ENCODE results near the gene TMPRSS9. TPM values are rescaled to one million over a fixed set of nuclear protein-coding genes. Genes with fewer than 3 reads are reported as not detected.

Gene TMPRSS9
- total RNA-seq, 1 donor from 2014 or later = not detected

DNA sequence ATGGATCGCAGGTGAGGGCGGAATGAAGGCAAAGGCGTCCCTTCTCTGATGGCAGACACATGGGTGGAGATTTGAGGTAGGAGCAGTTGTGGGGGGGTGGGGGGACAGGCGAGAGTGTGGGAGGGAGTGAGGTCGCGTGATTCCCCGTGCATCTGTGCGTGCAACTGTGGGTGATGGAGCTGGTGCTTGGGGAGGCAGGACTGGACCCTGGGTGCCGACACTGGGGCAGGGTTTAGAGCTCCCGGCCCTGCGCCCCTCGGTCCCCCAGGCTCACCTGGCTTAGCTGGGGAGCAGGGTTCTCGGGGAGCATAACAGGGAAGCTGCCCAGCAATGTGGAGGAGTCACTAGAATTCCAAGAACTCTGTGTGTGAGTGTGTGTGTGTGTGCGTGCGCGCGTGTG, 3.4 kb downstream of the TMPRSS9 start:
- POLR2A ChIA-PET = no interaction called here
- ATAC-seq (ENCODE audit: low read depth) (no peak), DNase-seq (no peak)
- TF ChIP-seq CTCF (IDR thresholded peaks at IDR 0.05) = no peak
- H3K4me3 Mint-ChIP-seq = no peak overlapping the region
- intact Hi-C loops (cut with micrococcal nuclease) = no loop called here
- peaks cover 4% of the 10 kb centered on the region for H3K4me1 Mint-ChIP-seq
- no peaks in the 10 kb centered on the region for H3K36me3 Mint-ChIP-seq (ENCODE audit: low read depth)
- no peaks in the 10 kb centered on the region for H3K9me3 Mint-ChIP-seq
- no peak overlapping the region for H3K27ac Mint-ChIP-seq
- H3K27me3 Mint-ChIP-seq = peaks cover 4% of the 10 kb centered on the region
- CTCF ChIA-PET = no interaction called here

DNA sequence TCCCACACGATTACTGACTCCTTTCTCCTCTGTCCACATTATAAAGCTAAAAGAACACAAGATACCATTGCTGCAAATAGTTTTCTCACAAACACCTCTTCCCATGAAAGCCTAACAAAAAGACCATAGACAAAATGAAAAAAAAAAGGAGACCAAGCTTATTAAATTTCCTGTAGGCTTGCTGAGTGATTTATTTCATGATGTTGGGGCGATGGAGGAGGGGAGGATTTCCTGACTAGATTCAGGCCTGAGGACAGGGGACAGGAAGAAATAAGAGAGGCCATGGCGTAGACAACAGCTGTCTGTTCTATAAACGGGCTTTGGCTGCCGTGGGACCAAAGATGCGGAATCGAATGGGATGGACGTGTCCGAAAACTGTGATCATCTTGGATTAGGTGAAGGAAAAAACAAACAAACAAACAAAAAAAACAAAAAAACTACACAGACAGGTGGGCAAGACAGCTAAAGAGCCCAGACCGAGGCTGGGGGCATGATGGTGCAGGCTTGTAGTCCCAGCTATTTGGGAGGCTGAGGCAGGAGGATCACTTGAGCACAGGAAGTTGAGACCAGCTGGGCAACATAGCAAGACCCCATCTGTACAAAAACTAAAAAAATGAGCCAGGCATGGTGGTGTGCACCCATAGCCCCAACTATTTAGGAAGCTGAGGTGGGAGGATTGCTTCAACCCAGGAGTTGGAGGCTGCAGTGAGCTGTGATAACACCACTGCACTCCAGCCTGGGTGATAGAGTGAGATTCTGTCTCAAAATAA, 5.3 kb downstream of the TMPRSS9 start:
- peaks cover 3% of the 10 kb centered on the region for H3K27me3 Mint-ChIP-seq
- H3K9me3 Mint-ChIP-seq = no peaks in the 10 kb centered on the region
- ChIA-PET CTCF (no interaction called here), POLR2A (interaction anchor here (0.6 to 0.8 kb wide), 4 partner anchors 11 to 28 kb away, joined by 3 to 7 read pairs (median 4); no protein-coding TSS in a partner anchor)
- no peak overlapping the region for H3K4me3 Mint-ChIP-seq
- no peak for DNase-seq
- intact Hi-C loops (cut with micrococcal nuclease) = no loop called here
- no peaks in the 10 kb centered on the region for H3K36me3 Mint-ChIP-seq (ENCODE audit: low read depth)
- no peak overlapping the region for H3K27ac Mint-ChIP-seq
- ATAC-seq (ENCODE audit: low read depth) = no peak
- TF ChIP-seq CTCF (IDR thresholded peaks at IDR 0.05) = no peak
- peaks cover 3% of the 10 kb centered on the region for H3K4me1 Mint-ChIP-seq

DNA sequence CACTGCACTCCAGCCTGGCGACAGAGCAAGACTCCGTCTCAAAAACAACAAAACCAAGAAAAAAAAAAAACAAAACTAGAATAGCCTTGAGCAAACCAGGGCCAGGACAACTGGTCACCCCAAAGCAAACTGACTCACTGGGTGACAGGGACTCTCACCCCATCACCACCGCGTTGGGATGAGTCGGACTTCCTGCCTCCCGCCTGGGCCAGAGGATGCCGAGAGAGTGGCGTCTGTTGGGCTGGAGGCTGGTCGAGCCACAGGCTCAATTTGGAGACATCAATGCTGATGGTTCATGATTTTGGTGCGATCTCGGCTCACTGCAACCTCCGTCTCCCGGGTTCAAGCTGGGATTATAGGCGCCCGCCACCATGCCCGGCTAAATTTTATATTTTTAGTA, 11.6 kb downstream of the TMPRSS9 start:
- no peak for TF ChIP-seq CTCF (IDR thresholded peaks at IDR 0.05)
- Mint-ChIP-seq H3K4me3 (no peak overlapping the region), H3K9me3 (no peaks in the 10 kb centered on the region), H3K36me3 (ENCODE audit: low read depth) (no peaks in the 10 kb centered on the region), H3K27me3 (no peaks in the 10 kb centered on the region), H3K4me1 (no peaks in the 10 kb centered on the region), H3K27ac (no peak overlapping the region)
- intact Hi-C loops (cut with micrococcal nuclease) = no loop called here
- ChIA-PET POLR2A (no interaction called here), CTCF (no interaction called here)
- no peak for DNase-seq
- no peak for ATAC-seq (ENCODE audit: low read depth)

DNA sequence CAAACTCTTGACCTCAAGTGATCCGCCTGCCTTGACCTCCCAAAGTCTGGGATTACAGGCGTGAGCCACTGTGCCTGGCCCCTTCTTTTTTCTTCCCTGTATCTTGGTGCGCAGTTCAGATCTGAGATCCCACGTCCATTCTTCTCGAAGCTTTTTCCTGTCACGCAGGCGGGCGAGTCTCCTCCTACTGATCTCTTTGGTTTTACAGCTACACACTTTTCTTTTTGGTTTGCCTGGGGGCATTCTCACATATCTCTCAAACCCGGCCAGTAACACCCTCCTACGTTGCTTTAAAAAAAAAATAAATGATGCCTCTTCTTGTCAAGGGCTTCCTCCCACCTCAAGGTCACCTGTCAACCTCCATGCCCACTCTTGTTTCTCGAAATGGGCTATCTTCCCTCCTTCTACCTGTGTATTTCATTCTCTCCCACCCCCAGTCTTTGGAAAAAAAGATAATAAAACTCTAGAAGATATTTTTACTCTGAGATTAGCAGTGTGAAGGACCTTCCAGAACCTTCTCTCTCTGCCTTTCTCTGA, 12.1 kb downstream of the TMPRSS9 start:
- ATAC-seq (ENCODE audit: low read depth) (no peak), DNase-seq (no peak)
- Mint-ChIP-seq H3K36me3 (ENCODE audit: low read depth) (no peaks in the 10 kb centered on the region), H3K9me3 (no peaks in the 10 kb centered on the region), H3K4me1 (no peaks in the 10 kb centered on the region), H3K27ac (no peak overlapping the region), H3K4me3 (no peak overlapping the region), H3K27me3 (no peaks in the 10 kb centered on the region)
- intact Hi-C loops (cut with micrococcal nuclease) = no loop called here
- CTCF ChIA-PET = no interaction called here
- POLR2A ChIA-PET = no interaction called here
- TF ChIP-seq CTCF (IDR thresholded peaks at IDR 0.05) = no peak

DNA sequence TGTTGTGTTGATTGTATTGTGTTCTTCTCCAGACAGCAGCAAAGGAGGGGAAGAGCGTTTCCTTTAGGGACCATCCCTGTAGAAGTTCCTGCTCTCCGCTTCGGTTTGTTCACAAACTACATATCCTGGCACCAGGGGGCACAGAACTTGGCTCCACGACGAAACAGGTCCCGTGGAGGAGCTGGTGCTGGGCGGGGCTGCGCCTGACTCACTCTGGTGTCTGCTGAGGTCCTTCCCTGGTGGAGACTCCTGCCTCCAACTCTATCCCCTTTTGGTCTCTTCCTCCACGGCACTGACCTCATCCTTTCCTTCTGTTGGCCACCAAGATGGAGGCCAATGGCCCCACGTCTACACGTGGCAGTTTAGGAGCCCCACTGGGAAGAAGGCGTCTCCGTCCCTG, 14.7 kb downstream of the TMPRSS9 start:
- Mint-ChIP-seq H3K27ac (no peak overlapping the region), H3K4me3 (no peak overlapping the region), H3K9me3 (peaks cover 3% of the 10 kb centered on the region), H3K4me1 (peaks cover 2% of the 10 kb centered on the region), H3K36me3 (ENCODE audit: low read depth) (no peaks in the 10 kb centered on the region), H3K27me3 (no peaks in the 10 kb centered on the region)
- intact Hi-C loops (cut with micrococcal nuclease) = no loop called here
- no peak for TF ChIP-seq CTCF (IDR thresholded peaks at IDR 0.05)
- CTCF ChIA-PET = no interaction called here
- POLR2A ChIA-PET = no interaction called here
- ATAC-seq (ENCODE audit: low read depth) (no peak), DNase-seq (no peak)

Data from activated B cell treated with CpG ODN at 0.5 μM for 24 hours (primary cell).